Activated T-cell treated with anti-CD3 and anti-CD28 coated beads, Interleukin-2, amount 50 U/mL, for 1 hour (primary cell): ENCODE data around the gene CEP170B.
"Not testable (repeated sequence)": the region's sequence is repeated elsewhere in the genome, so short reads cannot be mapped to it uniquely, and the experiment has no call there.

Experiments used
- DNase-seq: peaks from one replicate; pipeline ENCODE4 v3.0.0-alpha.2; 2020

Gene CEP170B

GRCh38 chr14:104865081-104865630 lies at the start of gene CEP170B:
TSS of gene CEP170B (plus strand) at chr14:104865268. CDS start at chr14:104868451, 3,183 bp downstream.
- peak; percentile 65 for DNase-seq

- no peak for DNase-seq
Observed at GRCh38 chr14:104816616-104816884, 48.5 kb upstream of the CEP170B start.

DNA sequence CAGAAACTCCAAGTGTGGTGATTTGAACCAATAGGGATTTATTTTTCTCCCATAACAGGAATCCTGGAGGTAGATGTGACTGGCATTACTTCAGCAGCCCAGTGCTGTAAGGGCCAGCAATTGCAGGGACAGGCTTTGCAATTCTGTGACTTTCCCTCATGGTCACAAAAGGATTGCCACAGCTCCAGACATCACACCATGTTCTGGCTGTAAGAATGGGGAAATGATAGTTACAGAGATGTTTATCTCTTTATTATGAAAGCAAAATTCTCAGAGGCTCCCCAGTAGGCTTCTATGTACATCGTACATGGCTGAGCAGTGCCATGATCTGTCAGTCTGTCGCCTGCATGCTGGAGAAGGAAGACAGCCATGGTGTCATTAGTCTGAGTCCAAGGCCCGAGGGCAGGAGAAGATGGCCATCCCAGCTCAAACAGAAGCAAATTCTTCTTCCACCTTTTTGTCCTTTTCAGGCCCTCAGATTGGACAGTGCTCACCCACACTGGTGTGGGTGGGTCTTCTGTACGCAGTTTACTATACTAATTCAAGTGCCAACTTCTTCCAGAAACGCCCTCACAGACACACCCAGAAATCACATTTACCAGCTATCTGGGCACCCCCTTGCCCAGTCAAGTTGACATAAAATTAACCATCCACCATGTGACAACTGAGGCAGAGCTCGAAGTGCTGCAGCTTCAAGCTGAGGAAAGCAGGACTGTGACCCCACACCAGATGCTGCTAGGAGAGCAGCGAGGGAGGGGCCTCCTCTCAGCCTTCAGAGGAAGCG lies 46.9 kb upstream of the CEP170B start:
- DNase-seq, result no peak

DNA sequence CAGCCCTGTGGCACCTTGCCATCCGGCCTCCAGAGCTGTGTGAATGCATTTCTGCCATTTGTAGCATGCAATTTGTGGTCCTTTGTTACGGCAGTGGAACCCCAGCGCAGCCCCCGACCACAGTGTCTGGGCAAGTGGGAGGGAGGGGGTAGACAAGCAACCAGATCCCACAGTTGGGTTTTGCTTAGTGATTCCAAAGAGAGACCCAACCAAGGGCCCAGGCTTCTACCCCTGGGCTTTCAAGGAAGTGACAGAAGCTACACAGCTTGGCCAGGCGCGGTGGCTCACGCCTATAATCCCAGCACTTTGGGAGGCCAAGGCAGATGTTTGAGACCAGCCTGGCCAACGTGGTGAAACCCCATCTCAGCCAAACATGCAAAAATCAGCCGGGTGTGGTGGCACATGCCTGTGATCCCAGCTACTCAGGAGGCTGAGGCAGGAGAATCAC lies 46.3 kb upstream of the CEP170B start:
- no peak for DNase-seq

GRCh38 chr14:104819361-104819781 lies 45.7 kb upstream of the CEP170B start:
- DNase-seq, result no peak

DNA sequence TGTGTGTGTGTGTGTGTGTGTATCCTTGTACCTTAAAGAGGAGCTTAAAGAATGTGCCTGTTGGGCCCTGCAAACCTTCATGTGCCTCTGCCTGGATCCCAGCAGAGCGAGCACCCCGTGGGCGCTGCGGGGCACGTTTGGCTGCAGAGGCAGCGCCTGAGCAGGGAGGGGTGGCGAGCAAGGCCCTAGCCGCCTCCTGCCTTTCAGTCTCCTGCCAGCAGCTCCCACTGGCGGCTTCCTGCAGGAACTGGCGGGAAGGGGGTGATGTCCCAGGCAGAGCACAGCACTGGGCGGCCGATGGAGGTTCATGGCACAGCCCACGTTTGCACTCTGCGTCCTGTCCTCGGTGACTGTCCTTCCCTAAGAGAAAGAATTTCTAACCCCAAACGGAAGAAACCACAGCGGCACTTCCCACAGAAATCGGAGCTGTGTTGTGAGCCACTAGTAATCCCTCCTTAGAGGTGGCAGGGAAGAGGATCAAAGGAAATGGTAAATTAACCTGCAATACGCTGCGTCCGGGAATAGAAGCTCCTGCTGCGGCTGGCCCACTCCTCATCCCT lies 44.3 kb upstream of the CEP170B start:
- DNase-seq, result no peak

GRCh38 chr14:104821229-104821945 lies 43.7 kb upstream of the CEP170B start:
- DNase-seq, result no peak

- no peak for DNase-seq
Observed at GRCh38 chr14:104821971-104822608, 43.0 kb upstream of the CEP170B start.

DNA sequence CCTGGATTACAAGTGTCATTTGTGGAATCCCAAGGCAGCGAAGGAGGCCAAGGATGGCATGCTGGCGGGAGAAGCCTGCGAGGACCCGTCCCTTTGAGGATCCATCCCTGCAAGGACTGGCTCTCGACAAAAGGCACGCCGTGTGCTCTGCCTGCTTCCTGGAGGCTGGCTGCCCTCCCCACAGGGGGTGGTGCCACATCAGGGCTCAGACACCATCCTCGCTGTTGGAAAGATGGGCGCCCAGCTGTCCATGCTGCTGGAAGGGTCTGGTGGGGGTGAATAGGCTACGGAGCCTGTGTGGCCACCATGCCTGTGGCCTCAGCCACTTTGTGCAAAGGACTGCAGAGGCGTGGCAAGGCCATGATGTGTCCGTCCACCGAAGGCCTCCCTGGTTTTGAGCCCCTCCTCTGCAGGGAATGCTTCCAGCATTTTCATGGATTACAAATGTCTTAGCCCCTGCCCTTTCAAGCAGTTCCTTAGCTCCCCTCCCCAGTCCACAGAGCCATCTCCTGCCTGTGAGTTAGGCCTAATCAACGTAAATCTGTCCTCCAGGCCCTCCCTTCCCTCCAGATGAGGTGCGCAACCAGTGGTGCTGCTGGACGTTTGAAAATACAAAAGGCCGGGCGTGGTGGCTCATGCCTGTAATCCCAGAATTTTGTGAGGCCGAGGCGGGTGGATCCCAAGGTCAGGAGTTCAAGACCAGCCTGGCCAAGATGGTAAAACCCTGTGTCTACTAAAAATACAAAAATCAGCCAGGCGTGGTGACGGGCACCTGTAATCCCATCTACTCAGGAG lies 42.0 kb upstream of the CEP170B start:
- no peak for DNase-seq

- no peak for DNase-seq
Observed at GRCh38 chr14:104824353-104824997, 40.6 kb upstream of the CEP170B start.

DNA sequence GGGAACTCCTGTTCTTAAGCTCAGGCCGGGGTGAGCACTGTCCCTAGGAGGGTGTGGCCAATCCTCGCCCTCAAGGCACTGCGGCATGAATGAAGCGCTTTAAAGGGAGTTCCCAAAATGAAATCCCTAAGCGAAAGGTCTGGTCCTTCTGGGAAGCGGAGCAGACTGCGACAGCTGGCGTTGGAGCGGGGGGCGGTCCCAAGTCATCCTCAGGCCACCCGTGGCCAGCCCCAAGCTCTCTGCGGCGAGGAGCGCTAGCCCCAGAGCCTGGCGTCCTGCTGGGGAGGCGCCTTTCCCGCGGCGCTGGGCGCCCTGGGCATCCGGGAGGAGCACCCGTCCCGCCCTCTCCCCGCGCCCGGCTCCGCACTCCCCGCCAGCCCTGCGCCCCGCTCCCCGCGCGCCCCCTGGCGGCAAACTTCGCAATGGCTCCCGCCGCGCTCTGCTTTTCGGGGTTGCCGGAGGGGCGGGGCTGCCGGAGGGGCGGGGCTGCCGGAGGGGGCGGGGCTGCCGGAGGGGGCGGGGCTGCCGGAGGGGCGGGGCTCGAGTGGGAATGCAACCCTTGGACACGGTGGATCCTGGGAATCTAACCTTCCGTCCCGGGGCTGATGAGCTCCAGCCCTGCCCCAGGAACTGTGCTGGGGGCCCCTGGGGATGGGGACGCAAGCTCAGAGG lies 38.7 kb upstream of the CEP170B start:
- DNase-seq, result peak; percentile 96

DNA sequence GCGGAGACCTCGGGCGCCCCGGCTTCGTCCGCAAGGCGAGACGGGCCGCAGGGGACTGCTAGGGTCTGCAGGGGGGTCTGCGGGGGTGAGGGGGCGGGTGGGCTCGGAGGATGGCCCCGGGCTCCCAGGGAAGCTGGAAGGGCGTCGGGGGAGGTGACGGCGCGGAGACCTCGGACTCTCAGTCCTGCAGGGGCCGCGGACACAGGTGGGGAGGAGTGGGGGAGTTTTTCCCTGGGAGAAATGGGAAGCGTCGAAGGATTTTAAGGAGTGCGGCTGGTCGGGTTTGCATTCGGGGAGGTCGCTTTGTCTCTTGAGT lies 38.2 kb upstream of the CEP170B start:
- no peak for DNase-seq

DNA sequence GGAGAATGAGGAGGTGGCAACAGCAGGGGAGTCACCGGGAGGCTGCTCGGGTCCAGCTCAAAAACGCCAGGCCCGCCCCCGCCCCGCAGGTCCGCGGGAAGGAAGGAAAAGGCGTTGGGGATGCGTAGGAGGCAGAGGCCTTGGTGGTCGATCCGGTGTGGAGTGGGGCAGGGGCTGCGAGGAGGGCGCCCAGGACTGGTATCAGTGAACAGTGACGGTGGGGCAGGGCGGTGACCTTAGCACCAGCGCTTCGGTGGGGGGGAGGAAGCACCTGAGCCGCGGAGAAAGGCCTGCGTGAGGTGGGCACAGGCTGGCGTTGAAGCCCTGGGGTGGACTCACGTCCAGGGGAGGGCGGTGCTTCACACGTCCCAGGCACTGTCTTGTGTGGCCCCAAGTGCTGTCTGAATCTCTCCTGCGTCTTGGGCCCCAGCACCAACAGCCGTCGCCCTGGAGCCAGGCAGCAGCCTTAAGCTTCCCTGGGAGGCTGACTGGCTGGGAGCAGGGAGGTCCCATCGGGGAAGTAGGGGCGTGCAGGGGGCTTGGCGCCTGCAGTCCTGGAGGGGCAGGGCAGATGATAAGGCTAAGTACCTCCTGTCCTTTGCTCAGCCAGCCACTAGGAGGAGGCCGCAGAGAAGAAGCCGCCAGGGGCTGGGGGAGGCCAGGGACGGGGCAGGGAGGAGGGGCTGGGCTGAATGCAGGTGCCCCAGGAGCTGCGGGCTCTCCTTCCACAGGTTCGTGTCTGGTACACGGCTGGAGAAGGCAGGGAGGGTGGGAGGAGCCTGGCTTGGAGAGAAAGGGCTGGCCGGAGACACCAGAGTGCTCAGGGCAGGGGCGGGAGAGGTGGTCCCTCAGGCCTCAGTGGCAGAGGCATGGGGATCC lies 37.7 kb upstream of the CEP170B start:
- DNase-seq, result peak; percentile 60

DNA sequence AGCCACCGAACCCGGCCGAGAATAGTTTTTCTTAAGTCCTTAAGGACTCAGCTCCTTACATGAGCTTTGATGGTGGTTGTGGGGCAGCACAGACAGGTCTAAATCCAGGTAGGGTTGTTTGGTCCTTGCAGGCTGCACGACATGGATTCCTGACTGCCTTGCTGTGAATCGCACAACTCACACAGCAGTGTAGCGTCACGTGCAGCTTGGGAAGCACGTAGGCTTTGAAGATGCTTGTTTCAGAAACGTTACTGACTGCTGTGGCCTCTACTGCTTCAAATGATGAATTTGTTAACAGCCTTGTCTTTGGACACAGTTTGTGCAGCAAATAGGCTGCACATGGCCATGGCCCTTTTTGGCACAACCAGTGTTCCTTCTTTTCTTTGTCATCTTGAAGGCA lies 34.3 kb upstream of the CEP170B start:
- no peak for DNase-seq

- not testable (repeated sequence) for DNase-seq
Observed at GRCh38 chr14:104836171-104836935, 28.7 kb upstream of the CEP170B start.

GRCh38 chr14:104841730-104842129 lies 23.3 kb upstream of the CEP170B start:
- DNase-seq, result no peak

- DNase-seq, result no peak
Observed at GRCh38 chr14:104843006-104843405, 22.1 kb upstream of the CEP170B start.

DNA sequence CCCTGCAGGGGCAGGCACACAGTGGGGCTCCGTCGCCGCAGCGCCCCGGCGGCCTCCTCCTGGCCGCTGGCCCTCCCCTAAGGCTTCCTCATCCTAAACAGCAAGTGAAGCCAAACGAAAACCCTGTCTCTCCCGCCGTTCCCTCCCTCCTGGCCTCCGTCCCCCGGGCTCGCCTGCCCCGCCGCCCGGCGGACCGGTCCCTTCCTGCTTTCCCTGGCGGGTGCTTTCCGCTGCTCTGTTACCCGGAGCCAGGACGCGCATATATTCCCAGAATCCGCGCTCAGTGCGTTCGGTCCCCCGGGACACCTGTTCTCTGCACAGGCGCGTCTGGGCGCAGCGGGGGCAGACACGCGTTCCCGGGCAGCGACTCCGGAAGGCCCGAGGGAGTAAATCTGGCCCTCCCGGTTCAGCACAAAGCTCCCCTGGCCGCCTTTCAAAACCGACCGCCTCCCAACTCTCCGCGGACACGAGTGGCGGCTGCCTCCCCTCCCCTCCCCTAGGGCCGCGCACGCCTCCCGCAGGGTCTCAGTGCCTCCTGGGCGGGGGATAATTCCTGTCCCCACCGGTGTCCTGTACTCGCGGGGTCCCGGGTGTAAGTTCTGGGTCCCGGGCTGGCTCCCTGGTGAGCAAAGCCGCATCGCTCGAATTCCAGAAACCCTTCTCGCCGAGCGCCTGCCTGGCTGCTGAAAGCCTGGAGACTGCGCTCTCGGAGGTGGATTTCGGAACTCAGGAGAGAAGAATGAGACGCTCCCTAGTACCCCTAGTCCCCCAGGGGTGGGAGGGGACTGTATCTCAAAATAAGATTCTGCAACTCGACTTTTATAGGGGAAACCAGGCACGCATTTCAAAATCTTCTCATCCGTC lies 21.4 kb upstream of the CEP170B start:
- DNase-seq, result no peak
